B cell (primary cell): ENCODE measurements around the gene SH3GL1. TPM values are rescaled to one million over a fixed set of nuclear protein-coding genes. Genes with fewer than 3 reads are reported as not detected.

Experiments used
- ATAC-seq: fragments of 200-7000 bp; cut with Tn5 transposase; one replicate; pipeline ENCODE4 v1.10.0; 2021; ENCODE audit warnings: low read depth, mild to moderate bottlenecking, moderate number of reproducible peaks, moderate library complexity
- CTCF ChIA-PET: fragments of 350-600 bp; sonication (Branson Sonifier 250); formaldehyde crosslinking; loops from one replicate; lab custom pipeline; 2021; ENCODE audit warnings: antibody characterized with exemption, inconsistent platforms; lab: Charles Lee
- POLR2A ChIA-PET: fragments of 350-600 bp; sonication (Branson Sonifier 250); formaldehyde crosslinking; loops from one replicate; lab custom pipeline; 2021; ENCODE audit warnings: antibody characterized with exemption; lab: Charles Lee
- DNase-seq: peaks from one replicate; pipeline ENCODE4 v3.0.0; 2013
- H2AFZ ChIP-seq: 2 replicates; pipeline ENCODE4 v1.6.1; 2012; ENCODE audit warnings: mild to moderate bottlenecking, low read depth, low read length; ENCODE audit not compliant: insufficient read depth, poor library complexity, severe bottlenecking
- H3K27ac ChIP-seq, 2 donors: 1 replicate in 1 of 2; 2 replicates in 1 of 2; pipeline ENCODE4 v1.5.1; 2012 to 2013; ENCODE audit warnings: low read length in 2 of 2, mild to moderate bottlenecking in 2 of 2, moderate library complexity in 1 of 2
- H3K27me3 ChIP-seq, 4 experiments: fragments of 200-600 bp in 1 of 4; sonication (generic) in 1 of 4; replicated peaks in 1 of 4; 1 replicate in 2 of 4; 2 replicates in 2 of 4; pipeline versions ENCODE4 v1.6.1 to v1.7.0; 2013 to 2016; ENCODE audit warnings: low read length in 3 of 4, mild to moderate bottlenecking in 2 of 4, mixed read lengths in 1 of 4, moderate library complexity in 1 of 4; ENCODE audit not compliant: insufficient read depth in 4 of 4, control insufficient read depth in 3 of 4; ENCODE audit errors: control extremely low read depth in 1 of 4
- H3K36me3 ChIP-seq, 2 experiments: replicated peaks in 1 of 2; 1 replicate in 1 of 2; 2 replicates in 1 of 2; pipeline versions ENCODE4 v1.6.1 to v1.7.1; 2013; ENCODE audit warnings: low read length in 1 of 2; ENCODE audit not compliant: insufficient read depth in 2 of 2, control insufficient read depth in 1 of 2; ENCODE audit errors: control extremely low read depth in 1 of 2, extremely low read depth in 1 of 2
- H3K4me1 ChIP-seq, 2 donors: fragments of 200-600 bp in 1 of 2; sonication (generic) in 1 of 2; 1 replicate in 1 of 2; 2 replicates in 1 of 2; pipeline versions ENCODE4 v1.5.1 to v1.6.1; 2013 to 2017; ENCODE audit warnings: low read length in 2 of 2; ENCODE audit not compliant: control insufficient read depth in 2 of 2, insufficient read depth in 2 of 2
- H3K4me2 ChIP-seq: replicated peaks from 2 replicates; pipeline ENCODE3; 2012; ENCODE audit warnings: mild to moderate bottlenecking, low read depth, low read length; ENCODE audit not compliant: poor library complexity, severe bottlenecking
- H3K4me3 ChIP-seq, 5 experiments: fragments of 200-600 bp in 1 of 5; sonication (generic) in 1 of 5; 1 replicate in 3 of 5; 2 replicates in 2 of 5; pipeline versions ENCODE4 v1.5.1 to v1.7.0; 2011 to 2016; ENCODE audit warnings: low read length in 4 of 5, mild to moderate bottlenecking in 4 of 5, low read depth in 2 of 5, control low read depth in 1 of 5, moderate library complexity in 1 of 5; ENCODE audit not compliant: insufficient read depth in 1 of 5; ENCODE audit errors: control extremely low read depth in 1 of 5, extremely low read depth in 1 of 5
- H3K79me2 ChIP-seq: fragments of 200-600 bp; sonication (generic); one replicate; pipeline ENCODE4 v1.6.0; 2016; ENCODE audit warnings: low read length; ENCODE audit not compliant: control insufficient read depth, insufficient read depth
- H3K9ac ChIP-seq: fragments of 200-600 bp; sonication (generic); 2 replicates; pipeline ENCODE4 v1.6.1; 2017; ENCODE audit warnings: mild to moderate bottlenecking, low read length, moderate library complexity
- H3K9me3 ChIP-seq, 3 donors: one replicate each; pipeline versions ENCODE4 v1.6.1 to v1.7.1; 2013; ENCODE audit warnings: low read length in 2 of 3; ENCODE audit not compliant: control insufficient read depth in 2 of 3, insufficient read depth in 1 of 3; ENCODE audit errors: control extremely low read depth in 1 of 3
- H4K20me1 ChIP-seq: 2 replicates; pipeline ENCODE4 v1.6.0; 2012; ENCODE audit warnings: mild to moderate bottlenecking, low read length; ENCODE audit not compliant: insufficient read depth, control insufficient read depth, poor library complexity, severe bottlenecking
- H3K27ac Mint-ChIP-seq: one replicate; pipeline ENCODE4 v1.8.0; 2021; ENCODE audit warnings: mixed read lengths
- H3K27me3 Mint-ChIP-seq: one replicate; pipeline ENCODE4 v1.8.0; 2021; ENCODE audit warnings: mixed read lengths
- H3K4me1 Mint-ChIP-seq: one replicate; pipeline ENCODE4 v1.8.0; 2021; ENCODE audit warnings: mixed read lengths
- H3K4me3 Mint-ChIP-seq: one replicate; pipeline ENCODE4 v1.8.0; 2021; ENCODE audit warnings: mixed read lengths
- H3K9me3 Mint-ChIP-seq: one replicate; pipeline ENCODE4 v1.8.0; 2022; ENCODE audit warnings: mixed read lengths; ENCODE audit not compliant: insufficient read depth
- EZH2 ChIP-seq: IDR thresholded peaks from 2 replicates; pipeline ENCODE4 v1.6.1; 2012; ENCODE audit warnings: borderline replicate concordance, low read depth, mild to moderate bottlenecking, moderate library complexity, low read length; ENCODE audit not compliant: insufficient read depth, poor library complexity, severe bottlenecking
- WGBS: methylation state at CpG from one replicate; pipeline ENCODE4 v1.1.5; 2013; ENCODE audit warnings: missing lambda C conversion rate; ENCODE audit not compliant: insufficient coverage; 5-methylcytosine and 5-hydroxymethylcytosine counted together
- intact Hi-C: fragments of 100-400 bp; cut with micrococcal nuclease; formaldehyde crosslinking; loops from one replicate; pipeline ENCODE4 v1.10.0; 2022
- polyA plus RNA-seq: library from polyadenylated mRNA; depleted of rRNA; stranded (reverse); fragments of >200 nt; gene quantifications from 2 replicates; pipeline ENCODE4 v1.2.3, GENCODE V29; 2012
- total RNA-seq, 2 donors: library from RNA; stranded (reverse); fragments of 120-200 nt in 1 of 2; gene quantifications; 1 replicate in 1 of 2; 2 replicates in 1 of 2; pipeline versions ENCODE4 v1.2.3 to v1.2.4, GENCODE V29; 2013 to 2022
- TF ChIP-seq, protein P1 (sequence below): fragments of 200-600 bp; IDR thresholded peaks from one replicate; pipeline ENCODE4 v1.8.0; 2022; ENCODE audit warnings: antibody characterized with exemption, mild to moderate bottlenecking

Gene SH3GL1
- total and polyA plus RNA-seq, 2 donors (not counting 1 experiment from before 2014, with no cell fraction given), result 37.2 to 42.4 TPM

DNA sequence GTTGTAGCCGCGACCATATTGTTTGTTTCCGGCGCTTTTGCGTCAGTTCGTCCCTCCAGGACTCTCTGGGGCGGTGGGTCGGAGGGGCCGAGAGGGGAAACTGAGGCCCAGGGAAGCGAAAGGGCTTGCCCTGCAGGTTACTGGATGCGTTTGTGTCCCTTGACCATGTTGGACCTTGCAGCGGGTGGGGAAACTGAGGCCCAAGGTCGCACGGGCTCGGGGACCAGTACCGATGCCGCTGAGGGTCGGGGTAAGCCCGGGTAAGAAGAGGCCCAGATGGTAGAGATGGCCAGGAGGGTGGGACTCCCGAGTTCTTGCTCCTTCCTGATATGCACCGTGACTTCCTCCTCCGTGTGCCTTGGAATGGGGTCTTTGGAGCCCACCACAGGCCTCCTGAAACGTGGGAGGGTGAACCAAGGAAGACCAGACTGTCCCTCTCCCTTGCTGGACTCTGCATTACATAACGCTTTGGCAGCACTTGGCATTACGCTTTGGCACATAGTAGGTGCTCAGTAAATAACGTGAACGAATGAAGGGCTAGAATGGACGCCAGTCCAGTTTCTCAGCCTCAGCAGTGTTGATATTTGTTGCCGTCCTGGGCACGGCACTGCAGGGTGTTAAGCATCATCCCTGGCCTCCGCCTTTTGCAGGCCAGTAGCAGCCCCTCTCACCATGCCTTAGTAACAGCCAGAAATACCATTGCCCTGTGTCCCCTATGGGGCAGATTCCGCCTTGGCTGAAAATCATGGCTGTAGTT, 2.8 kb upstream of the SH3GL1 start:
- Mint-ChIP-seq H3K9me3 (no peaks in the 10 kb centered on the region), H3K4me1 (peaks cover 40% of the 10 kb centered on the region), H3K4me3 (peak overlapping the region; percentile 88), H3K27ac (peak overlapping the region; percentile 77), H3K27me3 (no peaks in the 10 kb centered on the region)
- peaks cover 47% of the 10 kb centered on the region for H3K79me2 ChIP-seq
- H3K4me3 ChIP-seq, result peak overlapping the region in 4 of 5 experiments; percentile 63 to 81 (median 70)
- ChIA-PET POLR2A (interaction anchor here (1.0 kb wide), 1 partner anchor 34 kb away, joined by 3 read pairs; no protein-coding TSS in a partner anchor), CTCF (interaction anchor here (0.9 to 1.3 kb wide), 3 partner anchors 23 to 68 kb away, joined by 3 to 5 read pairs (median 4); no protein-coding TSS in a partner anchor)
- peak overlapping the region; percentile 86 for H2AFZ ChIP-seq
- peaks cover 15% of the 10 kb centered on the region for H4K20me1 ChIP-seq
- peak overlapping the region; percentile 99 for H3K4me2 ChIP-seq
- TF ChIP-seq, protein P1, sequence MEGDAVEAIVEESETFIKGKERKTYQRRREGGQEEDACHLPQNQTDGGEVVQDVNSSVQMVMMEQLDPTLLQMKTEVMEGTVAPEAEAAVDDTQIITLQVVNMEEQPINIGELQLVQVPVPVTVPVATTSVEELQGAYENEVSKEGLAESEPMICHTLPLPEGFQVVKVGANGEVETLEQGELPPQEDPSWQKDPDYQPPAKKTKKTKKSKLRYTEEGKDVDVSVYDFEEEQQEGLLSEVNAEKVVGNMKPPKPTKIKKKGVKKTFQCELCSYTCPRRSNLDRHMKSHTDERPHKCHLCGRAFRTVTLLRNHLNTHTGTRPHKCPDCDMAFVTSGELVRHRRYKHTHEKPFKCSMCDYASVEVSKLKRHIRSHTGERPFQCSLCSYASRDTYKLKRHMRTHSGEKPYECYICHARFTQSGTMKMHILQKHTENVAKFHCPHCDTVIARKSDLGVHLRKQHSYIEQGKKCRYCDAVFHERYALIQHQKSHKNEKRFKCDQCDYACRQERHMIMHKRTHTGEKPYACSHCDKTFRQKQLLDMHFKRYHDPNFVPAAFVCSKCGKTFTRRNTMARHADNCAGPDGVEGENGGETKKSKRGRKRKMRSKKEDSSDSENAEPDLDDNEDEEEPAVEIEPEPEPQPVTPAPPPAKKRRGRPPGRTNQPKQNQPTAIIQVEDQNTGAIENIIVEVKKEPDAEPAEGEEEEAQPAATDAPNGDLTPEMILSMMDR, result no peak
- TF ChIP-seq EZH2, result no peak
- peaks cover 29 to 40% of the 10 kb centered on the region in 2 donors for H3K4me1 ChIP-seq
- 14% methylated on average over 32 of the region's 32 CpGs for WGBS
- H3K9me3 ChIP-seq, result no peaks in the 10 kb centered on the region
- peak overlapping the region; percentile 85 for H3K9ac ChIP-seq
- peak overlapping the region; percentile 34 to 97 for H3K27ac ChIP-seq
- DNase-seq (peak; percentile 27), ATAC-seq (no peak)
- intact Hi-C loops, result loop anchor here (5.0 kb wide), 1 partner anchor 641 kb away; the partner anchor contains the start of genes APBA3 and MRPL54
- no peaks in the 10 kb centered on the region for H3K27me3 ChIP-seq
- H3K36me3 ChIP-seq, result no peaks in the 10 kb centered on the region
